ENCODE data around the gene IFNA6.

DNA sequence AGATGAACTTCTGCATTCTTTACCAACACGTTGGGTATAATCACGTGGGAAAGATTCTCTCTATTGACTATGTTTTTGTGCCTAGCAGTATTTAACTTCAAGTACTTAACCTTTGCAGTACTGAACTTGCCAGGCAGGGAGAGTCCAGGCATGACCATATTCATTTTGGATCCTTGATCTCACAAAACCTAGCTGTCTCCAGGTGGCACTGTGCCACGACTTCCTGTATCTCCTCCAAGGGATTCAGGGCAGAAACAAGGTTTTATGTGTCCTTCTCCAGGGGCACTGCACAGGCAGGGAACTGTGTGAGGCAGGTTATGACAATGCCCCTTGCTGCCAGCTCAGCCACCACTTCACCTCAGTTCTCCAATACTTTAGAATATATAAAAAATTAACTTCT, 33.8 kb downstream of the IFNA6 start:
- TF ChIP-seq POLR2A (IDR thresholded peaks at IDR 0.05; ENCODE audit: low read length) (no peak), GATA1 (IDR thresholded peaks at IDR 0.05; ENCODE audit: low read depth, low read length) (no peak)

Data from erythroblast (primary cell).